Osteocyte (in vitro differentiated cells): ENCODE measurements around the gene USP38. TPM values are rescaled to one million over a fixed set of nuclear protein-coding genes. Genes with fewer than 3 reads are reported as not detected.
A peak's percentile ranks its signal among the peaks of the same experiment; 100 is the strongest.

Experiments used
- DNase-seq: peaks from one replicate; pipeline ENCODE4 v3.0.0; 2021; ENCODE audit warnings: mixed read lengths; ENCODE audit not compliant: unreplicated experiment; ENCODE audit errors: extremely low spot score
- H3K27ac Mint-ChIP-seq: one replicate; pipeline ENCODE4 v1.8.0; 2021; ENCODE audit warnings: mild to moderate bottlenecking, mixed read lengths; ENCODE audit not compliant: unreplicated experiment
- H3K27me3 Mint-ChIP-seq: one replicate; pipeline ENCODE4 v1.8.0; 2021; ENCODE audit warnings: mixed read lengths; ENCODE audit not compliant: unreplicated experiment
- H3K36me3 Mint-ChIP-seq: one replicate; pipeline ENCODE4 v1.8.0; 2021; ENCODE audit warnings: mixed read lengths; ENCODE audit not compliant: unreplicated experiment
- H3K4me1 Mint-ChIP-seq: one replicate; pipeline ENCODE4 v1.8.0; 2021; ENCODE audit warnings: mixed read lengths; ENCODE audit not compliant: unreplicated experiment
- H3K4me3 Mint-ChIP-seq: one replicate; pipeline ENCODE4 v1.8.0; 2021; ENCODE audit warnings: mild to moderate bottlenecking, moderate library complexity, mixed read lengths; ENCODE audit not compliant: unreplicated experiment
- H3K9me3 Mint-ChIP-seq: one replicate; pipeline ENCODE4 v1.8.0; 2021; ENCODE audit warnings: mixed read lengths; ENCODE audit not compliant: unreplicated experiment
- total RNA-seq: library from RNA; stranded (reverse); gene quantifications from 2 replicates; pipeline ENCODE4 v1.2.1, GENCODE V29; 2021
- TF ChIP-seq, protein P1 (sequence below): fragments of 200-600 bp; sonication (generic); IDR thresholded peaks from 2 replicates; pipeline ENCODE4 v1.5.0; 2021; ENCODE audit warnings: antibody characterized with exemption, mild to moderate bottlenecking, moderate library complexity

The USP38 gene
- total RNA-seq, 1 donor from 2014 or later = 19.5 TPM

DNA sequence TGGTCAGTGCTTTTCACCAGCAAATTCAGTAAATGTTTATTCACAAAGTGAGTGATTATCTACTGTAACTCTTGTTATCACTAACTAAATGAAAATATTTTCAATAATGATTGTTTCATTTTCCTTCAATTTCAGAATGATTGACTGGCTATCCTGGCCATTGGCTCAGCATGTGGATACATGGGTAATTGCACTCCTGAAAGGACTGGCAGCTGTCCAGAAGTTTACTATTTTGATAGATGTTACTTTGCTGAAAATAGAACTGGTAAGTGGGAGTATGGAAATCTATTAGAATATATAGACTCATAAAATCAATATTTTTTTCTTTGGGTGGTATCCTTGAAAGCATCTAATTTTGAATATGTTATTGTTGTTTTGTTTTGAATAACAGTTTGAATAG, 10.9 kb downstream of the USP38 start:
- no peaks in the 10 kb centered on the region for H3K9me3 Mint-ChIP-seq
- TF ChIP-seq, protein P1, sequence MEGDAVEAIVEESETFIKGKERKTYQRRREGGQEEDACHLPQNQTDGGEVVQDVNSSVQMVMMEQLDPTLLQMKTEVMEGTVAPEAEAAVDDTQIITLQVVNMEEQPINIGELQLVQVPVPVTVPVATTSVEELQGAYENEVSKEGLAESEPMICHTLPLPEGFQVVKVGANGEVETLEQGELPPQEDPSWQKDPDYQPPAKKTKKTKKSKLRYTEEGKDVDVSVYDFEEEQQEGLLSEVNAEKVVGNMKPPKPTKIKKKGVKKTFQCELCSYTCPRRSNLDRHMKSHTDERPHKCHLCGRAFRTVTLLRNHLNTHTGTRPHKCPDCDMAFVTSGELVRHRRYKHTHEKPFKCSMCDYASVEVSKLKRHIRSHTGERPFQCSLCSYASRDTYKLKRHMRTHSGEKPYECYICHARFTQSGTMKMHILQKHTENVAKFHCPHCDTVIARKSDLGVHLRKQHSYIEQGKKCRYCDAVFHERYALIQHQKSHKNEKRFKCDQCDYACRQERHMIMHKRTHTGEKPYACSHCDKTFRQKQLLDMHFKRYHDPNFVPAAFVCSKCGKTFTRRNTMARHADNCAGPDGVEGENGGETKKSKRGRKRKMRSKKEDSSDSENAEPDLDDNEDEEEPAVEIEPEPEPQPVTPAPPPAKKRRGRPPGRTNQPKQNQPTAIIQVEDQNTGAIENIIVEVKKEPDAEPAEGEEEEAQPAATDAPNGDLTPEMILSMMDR = no peak
- H3K36me3 Mint-ChIP-seq = peaks cover 47% of the 10 kb centered on the region
- peaks cover 2% of the 10 kb centered on the region for H3K4me1 Mint-ChIP-seq
- H3K27ac Mint-ChIP-seq = no peak overlapping the region
- no peak overlapping the region for H3K4me3 Mint-ChIP-seq
- DNase-seq = no peak
- H3K27me3 Mint-ChIP-seq = no peaks in the 10 kb centered on the region

DNA sequence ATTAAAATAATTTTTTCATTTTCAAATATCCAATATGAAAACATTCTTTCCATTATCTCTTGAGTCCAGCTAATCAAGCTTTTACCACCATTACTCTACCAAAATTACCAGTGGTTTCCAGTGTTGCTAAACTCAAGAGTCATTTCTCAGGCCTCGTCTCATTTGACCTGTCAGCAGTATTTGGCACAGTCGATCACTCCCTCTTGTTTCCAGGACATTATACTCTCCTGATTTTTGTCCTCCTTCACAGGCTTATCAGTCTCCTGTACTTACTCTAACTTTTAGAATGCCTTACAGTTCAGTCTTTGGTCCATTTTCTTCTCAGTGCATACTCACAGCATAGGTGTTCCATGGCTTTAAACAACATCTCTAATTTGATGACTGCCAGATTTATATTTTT, 11.6 kb downstream of the USP38 start:
- Mint-ChIP-seq H3K27ac (no peak overlapping the region), H3K27me3 (no peaks in the 10 kb centered on the region), H3K9me3 (no peaks in the 10 kb centered on the region), H3K4me3 (no peak overlapping the region), H3K36me3 (peaks cover 42% of the 10 kb centered on the region), H3K4me1 (no peaks in the 10 kb centered on the region)
- no peak for DNase-seq
- TF ChIP-seq, protein P1 = no peak

DNA sequence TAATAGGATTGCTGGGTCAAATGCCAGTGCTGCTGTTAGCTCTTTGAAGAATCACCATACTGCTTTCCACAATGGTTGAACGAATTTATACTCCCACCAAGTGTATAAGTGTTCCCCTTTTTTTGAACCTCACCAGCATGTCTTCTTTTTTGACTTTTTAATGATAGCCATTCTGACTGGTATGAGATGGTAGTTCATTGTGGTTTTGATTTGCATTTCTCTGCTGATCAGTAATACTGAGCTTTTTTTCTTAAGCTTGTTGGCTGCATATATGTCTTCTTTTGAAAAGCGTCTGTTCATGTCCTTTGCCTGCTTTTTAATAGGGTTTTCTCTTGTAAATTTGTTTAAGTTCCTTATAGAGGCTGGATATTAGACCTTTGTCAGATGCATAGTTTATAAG, 14.8 kb downstream of the USP38 start:
- Mint-ChIP-seq H3K4me3 (no peak overlapping the region), H3K9me3 (no peaks in the 10 kb centered on the region), H3K4me1 (peaks cover 4% of the 10 kb centered on the region), H3K27me3 (no peaks in the 10 kb centered on the region), H3K27ac (no peak overlapping the region), H3K36me3 (peaks cover 42% of the 10 kb centered on the region)
- no peak for DNase-seq
- TF ChIP-seq, protein P1 = no peak

DNA sequence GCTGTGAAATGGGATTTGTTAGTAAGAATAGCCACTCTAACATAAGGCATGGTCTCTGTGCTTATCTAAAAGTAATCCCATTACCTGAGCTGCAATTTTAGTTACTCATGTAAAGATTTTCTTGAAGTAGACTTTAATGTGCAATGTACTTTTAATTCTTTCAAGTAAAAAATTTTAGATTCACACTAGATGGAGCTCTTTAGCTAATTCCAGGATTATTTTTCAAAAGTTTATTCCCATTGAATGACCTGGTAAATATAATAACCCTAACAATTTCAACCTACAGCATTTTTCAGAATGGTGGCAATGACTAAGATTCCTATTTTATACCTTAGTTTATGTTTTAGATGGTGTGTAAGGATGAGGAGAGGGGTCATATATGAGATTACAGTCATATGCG, 18.1 kb downstream of the USP38 start:
- TF ChIP-seq, protein P1 = peak; percentile 64
- no peaks in the 10 kb centered on the region for H3K27me3 Mint-ChIP-seq
- H3K9me3 Mint-ChIP-seq = no peaks in the 10 kb centered on the region
- H3K4me3 Mint-ChIP-seq = no peak overlapping the region
- peaks cover 25% of the 10 kb centered on the region for H3K4me1 Mint-ChIP-seq
- peaks cover 39% of the 10 kb centered on the region for H3K36me3 Mint-ChIP-seq
- H3K27ac Mint-ChIP-seq = no peak overlapping the region
- no peak for DNase-seq

DNA sequence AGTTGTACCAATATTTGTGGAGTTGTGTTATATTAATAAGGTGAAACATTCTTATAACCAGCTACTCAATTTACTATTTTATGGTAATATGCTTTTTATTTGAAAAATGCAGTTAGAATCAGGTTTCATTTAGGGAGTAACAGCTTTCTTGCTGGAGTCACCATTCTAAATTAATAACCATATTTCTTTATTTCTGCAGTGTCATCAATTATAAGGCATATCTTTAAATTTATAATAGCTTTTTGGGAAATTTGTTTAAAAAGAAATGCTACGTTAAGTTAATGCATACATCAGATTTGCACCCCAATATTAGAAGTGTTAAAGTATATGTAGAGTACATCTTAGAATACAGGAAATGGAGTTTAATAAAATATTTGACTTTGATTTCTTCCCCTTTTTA, 18.9 kb downstream of the USP38 start:
- no peak for DNase-seq
- H3K27me3 Mint-ChIP-seq = no peaks in the 10 kb centered on the region
- peaks cover 25% of the 10 kb centered on the region for H3K4me1 Mint-ChIP-seq
- H3K36me3 Mint-ChIP-seq = peaks cover 34% of the 10 kb centered on the region
- TF ChIP-seq, protein P1 = no peak
- H3K27ac Mint-ChIP-seq = no peak overlapping the region
- H3K9me3 Mint-ChIP-seq = no peaks in the 10 kb centered on the region
- H3K4me3 Mint-ChIP-seq = no peak overlapping the region
